ENCODE results near the gene PTGIR. TPM values are rescaled to one million over a fixed set of nuclear protein-coding genes. Genes with fewer than 3 reads are reported as not detected.

The PTGIR gene
- total RNA-seq, 1 experiment from 2014 or later: not detected

- ChIA-PET POLR2A (ENCODE audit: low non-redundant PET) (no interaction called here), CTCF (interaction anchor here (1.6 kb wide), 1 partner anchor 24 kb away, joined by 14 read pairs; the partner anchor contains the start of gene DACT3)
- Histone ChIP-seq H3K36me3 (ENCODE audit: insufficient read depth, low read length, poor library complexity, severe bottlenecking) (no peaks in the 10 kb centered on the region), H3K27ac (ENCODE audit: low read depth, low read length, poor library complexity, severe bottlenecking) (no peak overlapping the region), H3K4me1 (ENCODE audit: insufficient read depth, low read length, poor library complexity, severe bottlenecking) (peaks cover 21% of the 10 kb centered on the region), H3K9me3 (ENCODE audit: low read depth, low read length, poor library complexity, severe bottlenecking) (no peaks in the 10 kb centered on the region), H3K4me3 (ENCODE audit: low read depth, low read length, poor library complexity, severe bottlenecking) (no peak overlapping the region), H3K27me3 (replicated peaks; ENCODE audit: insufficient read depth, low read depth, low read length, poor library complexity) (no peaks in the 10 kb centered on the region)
- no peak for DNase-seq (ENCODE audit: low spot score)
- intact Hi-C loops (cut with micrococcal nuclease; ENCODE audit: unreplicated experiment): no loop called here
- TF ChIP-seq EZH2 (IDR thresholded peaks at IDR 0.05; ENCODE audit: borderline replicate concordance, low read depth, low read length, poor library complexity, severe bottlenecking): no peak
- TF ChIP-seq CTCF (conservative IDR thresholded peaks at IDR 0.05; ENCODE audit: low read depth, low read length): no peak
- no TSS peak for BruUV-seq (replicated peaks)
Observed at GRCh38 chr19:46637224-46637623, 12.3 kb upstream of the PTGIR start.

- intact Hi-C loops (cut with micrococcal nuclease; ENCODE audit: unreplicated experiment): loop anchor here (2.0 kb wide), 1 partner anchor 25 kb away; the partner anchor contains the start of gene DACT3
Observed at GRCh38 chr19:46635920-46636761, 11.3 kb upstream of the PTGIR start, which contains the start of gene GNG8. TSS of gene GNG8 (minus strand) at chr19:46636202. CDS start at chr19:46634682, 1,520 bp downstream.

More at GRCh38 chr19:46635920-46636761, 11.3 kb upstream of the PTGIR start, which contains the start of gene GNG8:
- no peak within 1 kb of the TSS for H3K27ac ChIP-seq (ENCODE audit: low read depth, low read length, poor library complexity, severe bottlenecking)
- H3K4me3 ChIP-seq (ENCODE audit: low read depth, low read length, poor library complexity, severe bottlenecking): no peak within 1 kb of the TSS
- H3K9me3 ChIP-seq (ENCODE audit: low read depth, low read length, poor library complexity, severe bottlenecking): no peaks in the 10 kb centered on the region
- no peaks in the 10 kb centered on the region for H3K36me3 ChIP-seq (ENCODE audit: insufficient read depth, low read length, poor library complexity, severe bottlenecking)
- ChIA-PET POLR2A (ENCODE audit: low non-redundant PET) (no interaction called here), CTCF (interaction anchor here (0.5 to 1.6 kb wide), 3 partner anchors 12 to 104 kb away, joined by 3 to 14 read pairs (median 8); partner anchors contain the start of gene DACT3)
- TF ChIP-seq EZH2 (IDR thresholded peaks at IDR 0.05; ENCODE audit: borderline replicate concordance, low read depth, low read length, poor library complexity, severe bottlenecking): no peak
- no peak for TF ChIP-seq CTCF (conservative IDR thresholded peaks at IDR 0.05; ENCODE audit: low read depth, low read length)
- DNase-seq (ENCODE audit: low spot score): no peak
- no peaks in the 10 kb centered on the region for H3K27me3 ChIP-seq (replicated peaks; ENCODE audit: insufficient read depth, low read depth, low read length, poor library complexity)
- H3K4me1 ChIP-seq (ENCODE audit: insufficient read depth, low read length, poor library complexity, severe bottlenecking): peaks cover 31% of the 10 kb centered on the region
- BruUV-seq (replicated peaks): no TSS peak

Measured in A673 (cell line).